NT2/D1 (cell line): ENCODE results near the gene RPS6KB2.

Source experiments
- SUZ12 ChIP-seq: IDR thresholded peaks from 2 replicates; pipeline ENCODE4 v1.6.1; 2011; ENCODE audit not compliant: insufficient read length, insufficient read depth; ENCODE audit errors: extremely low read depth
- YY1 ChIP-seq: IDR thresholded peaks from 2 replicates; pipeline ENCODE4 v1.6.1; 2011; ENCODE audit not compliant: insufficient read length, insufficient read depth

DNA sequence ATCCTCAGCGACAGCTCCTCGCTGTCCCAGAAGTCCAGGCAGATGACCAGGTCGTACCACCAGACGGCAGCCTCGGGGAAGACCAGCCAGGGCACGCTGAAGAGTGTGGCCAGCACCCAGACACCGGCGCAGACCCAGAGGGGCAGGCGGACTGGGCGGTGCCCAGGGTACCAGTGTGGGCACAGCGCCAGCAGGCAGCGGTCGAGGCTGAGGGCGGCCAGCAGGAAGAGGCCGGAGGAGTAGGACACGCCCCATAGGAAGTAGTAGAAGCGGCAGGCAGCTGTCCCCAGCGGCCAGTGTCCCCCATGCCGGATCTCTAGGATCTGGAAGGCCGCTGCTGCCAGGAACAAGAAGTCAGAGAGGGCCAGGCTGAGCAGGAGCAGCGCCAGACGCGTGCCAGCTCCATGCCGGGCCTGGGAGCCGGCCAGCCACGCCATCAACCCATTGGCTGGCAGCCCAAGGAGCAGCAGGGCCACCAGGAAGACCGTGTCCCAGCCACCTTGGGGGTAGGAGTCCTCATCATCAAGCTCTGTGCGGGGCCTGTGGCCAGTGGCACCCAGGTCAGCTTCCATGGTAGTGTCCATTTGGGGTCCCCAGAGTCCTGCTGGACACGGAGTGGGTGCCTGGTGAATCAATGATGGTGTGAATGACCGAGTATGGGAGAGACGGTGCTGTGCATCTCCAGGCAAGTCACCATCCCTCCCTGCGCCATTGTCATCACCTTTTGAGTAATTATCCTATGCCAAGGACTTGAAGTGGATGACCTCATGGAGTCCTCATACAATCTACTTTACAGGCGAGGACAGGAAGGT is 24.1 kb downstream of the RPS6KB2 start, which contains the start of gene GPR152:
- no peak for TF ChIP-seq YY1
- no peak for TF ChIP-seq SUZ12
